Heart left ventricle (tissue), 13 donors: ENCODE results near the gene CNTF.

Experiments used
- CTCF ChIP-seq, 12 donors: fragments of 200-600 bp; sonication (generic) in 4 of 12; IDR thresholded peaks; one replicate each; pipeline versions ENCODE4 v1.5.0 to v1.8.0; 2018 to 2022; ENCODE audit warnings: antibody characterized with exemption in 12 of 12, mild to moderate bottlenecking in 5 of 12
- POLR2A ChIP-seq, 2 donors: fragments of 450-650 bp; IDR thresholded peaks; one replicate each; pipeline ENCODE4 v1.6.1; 2017; ENCODE audit warnings: antibody characterized with exemption in 2 of 2, mild to moderate bottlenecking in 2 of 2, moderate library complexity in 2 of 2
- donor health status: ischemic (EF 13 %, LVEDD 7.1; RV severe dilation, severe dysfunction).
- donor health status: DM: no; HTN: yes; CAD: no.
- donor health status: DM: no; HTN: no; CAD: no.
- donor health status: ischemic (EF 25% LVEDD 6.9; RV normal size, moderate dysfunction).
- donor health status: ischemic (EF 25% LVEDD 5.7; RV mildly dilated, moderate dysfunction).
- donor health status: ischemic (EF 35%, LVEDD 5.7; RV mildly dilated, moderate dysfunction).
- donor health status: nonischemic (EF 11% LVEDD 7.7; RV severe dilation, severe dysfunction).
- donor health status: DM: yes; HTN: yes; CAD: no.
- donor health status: PGD.
- donor health status: ischemic (EF 29% LVEDD 5.4; RV normal size, mild dysfunction).
- donor health status: nonischemic (EF 23%, LVEDD 6.1; RV moderate dilation, normal function).

GRCh38 chr11:58647866-58648265, 25.4 kb downstream of the CNTF start:
- TF ChIP-seq CTCF (IDR thresholded peaks at IDR 0.05), result no peak
- no peak for TF ChIP-seq POLR2A (IDR thresholded peaks at IDR 0.05)
